DMS53 treated with DMSO at 0.1 percent for 48 hours (cell line): Measurements from ENCODE around the gene ASTN1.

Experiments
- DNase-seq: peaks from one replicate; lab custom pipeline; 2025; ENCODE audit not compliant: unreplicated experiment; lab: John Stamatoyannopoulos, UW

The ASTN1 gene

GRCh38 chr1:177165069-177165439 lies 542 bp upstream of the ASTN1 start:
- no peak for DNase-seq

GRCh38 chr1:177163844-177164379 lies 600 bp downstream of the ASTN1 start:
- no peak for DNase-seq

GRCh38 chr1:177162243-177162642 lies 2.3 kb downstream of the ASTN1 start:
- no peak for DNase-seq

GRCh38 chr1:177146499-177146898 lies 18.0 kb downstream of the ASTN1 start:
- DNase-seq = no peak

- DNase-seq = no peak
Measured at GRCh38 chr1:177145106-177146070, 19.1 kb downstream of the ASTN1 start.

- DNase-seq = no peak
Measured at GRCh38 chr1:177142791-177143271, 21.7 kb downstream of the ASTN1 start.

- DNase-seq = no peak
Measured at GRCh38 chr1:177142010-177142409, 22.5 kb downstream of the ASTN1 start.

- no peak for DNase-seq
Measured at GRCh38 chr1:177138347-177138746, 26.2 kb downstream of the ASTN1 start.

GRCh38 chr1:177137814-177138213 lies 26.7 kb downstream of the ASTN1 start:
- DNase-seq = no peak

- no peak for DNase-seq
Measured at GRCh38 chr1:177135250-177135649, 29.3 kb downstream of the ASTN1 start.

- no peak for DNase-seq
Measured at GRCh38 chr1:177133977-177134538, 30.5 kb downstream of the ASTN1 start.

GRCh38 chr1:177132141-177132540 lies 32.4 kb downstream of the ASTN1 start:
- no peak for DNase-seq

GRCh38 chr1:177131723-177132122 lies 32.8 kb downstream of the ASTN1 start:
- DNase-seq = no peak

GRCh38 chr1:177130451-177130945 lies 34.0 kb downstream of the ASTN1 start:
- DNase-seq = no peak

- no peak for DNase-seq
Measured at GRCh38 chr1:177128665-177129281, 35.7 kb downstream of the ASTN1 start.

- no peak for DNase-seq
Measured at GRCh38 chr1:177126267-177126666, 38.2 kb downstream of the ASTN1 start.

- no peak for DNase-seq
Measured at GRCh38 chr1:177124577-177125278, 39.8 kb downstream of the ASTN1 start.

GRCh38 chr1:177122461-177123251 lies 41.9 kb downstream of the ASTN1 start:
- DNase-seq = no peak

GRCh38 chr1:177119311-177119710 lies 45.2 kb downstream of the ASTN1 start:
- no peak for DNase-seq

- DNase-seq = no peak
Measured at GRCh38 chr1:177118901-177119300, 45.6 kb downstream of the ASTN1 start.
